Ishikawa (cell line): Measurements from ENCODE around the gene AUTS2.

Source experiments
- EP300 ChIP-seq: IDR thresholded peaks from 2 replicates; pipeline ENCODE4 v1.6.1; 2012; ENCODE audit warnings: borderline replicate concordance
- FOXM1 ChIP-seq: IDR thresholded peaks from 2 replicates; pipeline ENCODE4 v1.6.1; 2012; ENCODE audit warnings: low read depth, borderline replicate concordance
- NFIC ChIP-seq: IDR thresholded peaks from 2 replicates; pipeline ENCODE4 v1.6.1; 2012
- RAD21 ChIP-seq: IDR thresholded peaks from 2 replicates; pipeline ENCODE4 v1.6.1; 2012; ENCODE audit warnings: low read depth
- ZBTB7A ChIP-seq: IDR thresholded peaks from 2 replicates; pipeline ENCODE4 v1.6.1; 2012; ENCODE audit warnings: low read depth

- TF ChIP-seq RAD21 (no peak), ZBTB7A (no peak), EP300 (no peak), NFIC (no peak), FOXM1 (no peak)
These were observed 200.9 kb downstream of the AUTS2 start for GRCh38 chr7:69799048-69799697.
